IMR-90 (cell line): Measurements from ENCODE around the gene PCDHGA2. TPM values are rescaled to one million over a fixed set of nuclear protein-coding genes. Genes with fewer than 3 reads are reported as not detected.

ENCODE experiments used
- ATAC-seq: fragments of 200-7000 bp; cut with Tn5 transposase; 2 replicates; pipeline ENCODE4 v1.9.1; 2020; ENCODE audit warnings: low read depth, mild to moderate bottlenecking, moderate library complexity
- BruUV-seq: library from RNA; stranded (reverse); fragments of 400-500 nt; replicated peaks from 2 replicates; lab custom pipeline; 2021; lab: Mats Ljungman, UMichigan
- CTCF ChIA-PET: fragments of 300-600 bp; formaldehyde crosslinking; extraction: SDS; loops from one replicate; lab custom pipeline; 2021; ENCODE audit warnings: antibody characterized with exemption; lab: Yijun Ruan, JAX
- POLR2A ChIA-PET: fragments of 300-600 bp; sonication (Branson Sonifier 250); formaldehyde crosslinking; loops from one replicate; lab custom pipeline; 2022; ENCODE audit warnings: antibody characterized with exemption; ENCODE audit not compliant: unreplicated experiment; lab: Charles Lee
- DNase-seq: peaks from one replicate; pipeline ENCODE4 v3.0.0; 2013
- H2AFZ ChIP-seq: replicated peaks from 2 replicates; pipeline ENCODE3; 2013; ENCODE audit warnings: low read length, mild to moderate bottlenecking; ENCODE audit not compliant: poor library complexity
- H2AK5ac ChIP-seq: 2 replicates; pipeline ENCODE4 v1.6.1; 2013; ENCODE audit warnings: low read depth, low read length, inconsistent platforms
- H2AK9ac ChIP-seq: replicated peaks from 2 replicates; pipeline ENCODE3; 2013; ENCODE audit warnings: mild to moderate bottlenecking, low read depth, low read length, moderate library complexity; ENCODE audit not compliant: poor library complexity
- H2BK120ac ChIP-seq: 2 replicates; pipeline ENCODE4 v1.6.1; 2013; ENCODE audit warnings: low read depth, low read length, inconsistent platforms
- H2BK15ac ChIP-seq: 3 replicates; pipeline ENCODE4 v1.6.1; 2013; ENCODE audit warnings: low read depth, low read length, inconsistent platforms
- H2BK20ac ChIP-seq: 2 replicates; pipeline ENCODE4 v1.6.1; 2013; ENCODE audit warnings: low read depth, mild to moderate bottlenecking, inconsistent platforms, low read length, moderate library complexity
- H2BK5ac ChIP-seq: 2 replicates; pipeline ENCODE4 v1.6.1; 2013; ENCODE audit warnings: mild to moderate bottlenecking, low read depth, low read length, inconsistent platforms; ENCODE audit not compliant: poor library complexity, severe bottlenecking
- H3K14ac ChIP-seq: replicated peaks from 2 replicates; pipeline ENCODE4 v1.6.1; 2013; ENCODE audit warnings: low read depth, low read length, inconsistent platforms
- H3K18ac ChIP-seq: 2 replicates; pipeline ENCODE4 v1.6.1; 2013; ENCODE audit warnings: low read depth, low read length, control low read depth
- H3K23ac ChIP-seq: 2 replicates; pipeline ENCODE4 v1.6.1; 2013; ENCODE audit warnings: low read depth, low read length, inconsistent platforms
- H3K27ac ChIP-seq: 2 replicates; pipeline ENCODE4 v1.5.1; 2013; ENCODE audit warnings: mild to moderate bottlenecking, control low read depth, low read length; ENCODE audit not compliant: insufficient read depth
- H3K27me3 ChIP-seq: 2 replicates; pipeline ENCODE4 v1.6.1; 2013; ENCODE audit warnings: low read length; ENCODE audit not compliant: control insufficient read depth, insufficient read depth
- H3K36me3 ChIP-seq: 2 replicates; pipeline ENCODE4 v1.6.1; 2013; ENCODE audit warnings: low read length, mixed read lengths; ENCODE audit not compliant: control insufficient read depth, insufficient read depth
- H3K4ac ChIP-seq: 2 replicates; pipeline ENCODE4 v1.6.1; 2013; ENCODE audit warnings: low read depth, low read length, inconsistent platforms
- H3K4me1 ChIP-seq: 2 replicates; pipeline ENCODE4 v1.6.1; 2013; ENCODE audit warnings: low read length, mixed read lengths; ENCODE audit not compliant: control insufficient read depth, insufficient read depth
- H3K4me2 ChIP-seq: 2 replicates; pipeline ENCODE4 v1.6.1; 2013; ENCODE audit warnings: low read depth, mild to moderate bottlenecking, control low read depth, low read length, moderate library complexity
- H3K4me3 ChIP-seq: 2 replicates; pipeline ENCODE4 v1.5.1; 2013; ENCODE audit warnings: low read depth, mild to moderate bottlenecking, control low read depth, low read length, moderate library complexity; ENCODE audit not compliant: insufficient read depth
- H3K56ac ChIP-seq: 2 replicates; pipeline ENCODE4 v1.6.1; 2013; ENCODE audit warnings: low read length, inconsistent platforms; ENCODE audit not compliant: insufficient read depth; ENCODE audit errors: extremely low read depth
- H3K79me1 ChIP-seq, 2 experiments: 2 replicates each; pipeline ENCODE4 v1.6.1; 2013; ENCODE audit warnings: low read length in 2 of 2, inconsistent platforms in 1 of 2, low read depth in 1 of 2
- H3K9ac ChIP-seq: 2 replicates; pipeline ENCODE4 v1.6.1; 2013; ENCODE audit warnings: low read depth, low read length, control low read depth
- H3K9me1 ChIP-seq: 2 replicates; pipeline ENCODE4 v1.6.1; 2013; ENCODE audit warnings: low read length, inconsistent platforms; ENCODE audit not compliant: insufficient read depth
- H3K9me3 ChIP-seq: 2 replicates; pipeline ENCODE4 v1.6.1; 2013; ENCODE audit warnings: low read length; ENCODE audit not compliant: control insufficient read depth, insufficient read depth
- H4K20me1 ChIP-seq: 2 replicates; pipeline ENCODE4 v1.6.1; 2013; ENCODE audit warnings: low read length, inconsistent platforms; ENCODE audit not compliant: insufficient read depth
- H4K5ac ChIP-seq: 2 replicates; pipeline ENCODE4 v1.6.1; 2013; ENCODE audit warnings: mild to moderate bottlenecking, low read depth, low read length, control low read depth
- H4K8ac ChIP-seq, 2 experiments: 2 replicates each; pipeline ENCODE4 v1.6.1; 2013; ENCODE audit warnings: low read depth in 2 of 2, low read length in 2 of 2, control low read depth in 1 of 2, inconsistent platforms in 1 of 2
- H4K91ac ChIP-seq: 2 replicates; pipeline ENCODE4 v1.6.1; 2013; ENCODE audit warnings: low read depth, low read length, inconsistent platforms; ENCODE audit not compliant: insufficient read depth
- CHD1 ChIP-seq: IDR thresholded peaks from 2 replicates; pipeline ENCODE4 v1.6.1; 2012; ENCODE audit warnings: low read depth, low read length, improper control_type of control experiment
- ELK1 ChIP-seq: fragments of 150-350 bp; IDR thresholded peaks from 2 replicates; pipeline ENCODE4 v1.6.1; 2016; ENCODE audit warnings: low read depth, mild to moderate bottlenecking, low read length, moderate library complexity, borderline replicate concordance
- NFE2L2 ChIP-seq: fragments of 150-350 bp; IDR thresholded peaks from 2 replicates; pipeline ENCODE4 v1.6.1; 2016; ENCODE audit warnings: low read depth, mild to moderate bottlenecking, low read length
- RAD21 ChIP-seq: IDR thresholded peaks from 2 replicates; pipeline ENCODE4 v1.6.1; 2012; ENCODE audit warnings: low read length, improper control_type of control experiment
- RFX5 ChIP-seq: IDR thresholded peaks from 2 replicates; pipeline ENCODE4 v1.8.0; 2012; ENCODE audit warnings: low read depth, mild to moderate bottlenecking, low read length, moderate library complexity
- WGBS, 2 experiments: methylation state at CpG; one replicate each; pipeline versions ENCODE4 v1.1.5 to v1.1.7; 2013; ENCODE audit warnings: missing lambda C conversion rate in 2 of 2; ENCODE audit not compliant: insufficient read length in 1 of 2; ENCODE audit errors: extremely low coverage in 2 of 2; 5-methylcytosine and 5-hydroxymethylcytosine counted together
- dilution Hi-C: fragments of 300-500 bp; cut with HindIII; formaldehyde crosslinking; loops from one replicate; pipeline ENCODE4 v1.14.3; 2018; ENCODE audit warnings: low sequenced_read_pairs; ENCODE audit not compliant: unreplicated experiment
- in situ Hi-C: fragments of 300-500 bp; cut with MboI; formaldehyde crosslinking; loops from 3 replicates; pipeline ENCODE4 v1.14.3; 2019; ENCODE audit warnings: low sequenced_read_pairs, inconsistent platforms, mixed read lengths
- intact Hi-C: fragments of 100-400 bp; cut with micrococcal nuclease; formaldehyde crosslinking; loops from 2 replicates; pipeline ENCODE4 v1.10.0; 2022
- polyA plus RNA-seq, 3 experiments: library from polyadenylated mRNA; depleted of rRNA; stranded (reverse); fragments of >200 nt; gene quantifications; 2 replicates each; pipeline ENCODE4 v1.2.3, GENCODE V29; 2012; ENCODE audit warnings: low replicate concordance in 1 of 3
- total RNA-seq: library from RNA; depleted of rRNA; stranded (reverse); fragments of >200 nt; gene quantifications from 2 replicates; pipeline ENCODE4 v1.2.3, GENCODE V29; 2012
- TF ChIP-seq, protein P1 (sequence below): conservative IDR thresholded peaks from 2 replicates; pipeline ENCODE4 v1.5.1; 2012; ENCODE audit warnings: mild to moderate bottlenecking, low read depth, low read length, improper control_type of control experiment

The PCDHGA2 gene
- total and polyA plus RNA-seq, 2 of the 4 experiments (the other 2 are of a cell fraction), result 3.4 to 3.6 TPM

- in situ Hi-C loops, result no loop called here
- peak; percentile 71 for DNase-seq
Measured at GRCh38 chr5:141343242-141343952, 4.8 kb downstream of the PCDHGA2 start, which contains the start of gene PCDHGA3. Gene PCDHGA3 (plus strand): TSS chr5:141343829. CDS start chr5:141344034, 205 bp downstream.

More at GRCh38 chr5:141343242-141343952, 4.8 kb downstream of the PCDHGA2 start, which contains the start of gene PCDHGA3:
- Histone ChIP-seq H4K20me1 (no peaks in the 10 kb centered on the region), H2BK15ac (no peak within 1 kb of the TSS), H3K9ac (peak within 1 kb of the TSS; percentile 21), H3K4me2 (peak within 1 kb of the TSS; percentile 58; the same call in 1 of the 2 replicates), H2BK120ac (no peak within 1 kb of the TSS), H2BK5ac (no peak within 1 kb of the TSS), H3K56ac (no peak within 1 kb of the TSS), H2AK5ac (no peak within 1 kb of the TSS), H3K27me3 (no peaks in the 10 kb centered on the region; the same call in 1 of the 2 replicates), H3K9me3 (peaks cover 47% of the 10 kb centered on the region), H3K14ac (0 out of 2 replicates have a peak within 1 kb of the TSS, but pooled peaks have one; percentile 3), H3K18ac (peak within 1 kb of the TSS; percentile 51; the same call in 1 of the 2 replicates), H3K79me1 (no peaks in the 10 kb centered on the region), H3K36me3 (peaks cover 4% of the 10 kb centered on the region; the same call in 1 of the 2 replicates), H3K4me1 (no peaks in the 10 kb centered on the region), H3K9me1 (no peaks in the 10 kb centered on the region), H3K23ac (no peak within 1 kb of the TSS; the same call in 1 of the 2 replicates), H3K4ac (no peak within 1 kb of the TSS), H2BK20ac (no peak within 1 kb of the TSS), H2AFZ (peak within 1 kb of the TSS; percentile 87), H4K8ac (peak within 1 kb of the TSS in 1 of 2 experiments; percentile 53; a peak in 1 of 4 replicates), H4K91ac (no peak within 1 kb of the TSS), H3K4me3 (peak within 1 kb of the TSS; percentile 48), H2AK9ac (no peak within 1 kb of the TSS), H3K27ac (peak within 1 kb of the TSS; percentile 44), H4K5ac (peak within 1 kb of the TSS; percentile 12; the same call in 1 of the 2 replicates)
- no TSS peak for BruUV-seq
- ATAC-seq, result peak; percentile 71
- TF ChIP-seq RAD21 (peak; percentile 49), RFX5 (no peak), ELK1 (no peak), CHD1 (no peak), NFE2L2 (no peak)
- TF ChIP-seq, protein P1, sequence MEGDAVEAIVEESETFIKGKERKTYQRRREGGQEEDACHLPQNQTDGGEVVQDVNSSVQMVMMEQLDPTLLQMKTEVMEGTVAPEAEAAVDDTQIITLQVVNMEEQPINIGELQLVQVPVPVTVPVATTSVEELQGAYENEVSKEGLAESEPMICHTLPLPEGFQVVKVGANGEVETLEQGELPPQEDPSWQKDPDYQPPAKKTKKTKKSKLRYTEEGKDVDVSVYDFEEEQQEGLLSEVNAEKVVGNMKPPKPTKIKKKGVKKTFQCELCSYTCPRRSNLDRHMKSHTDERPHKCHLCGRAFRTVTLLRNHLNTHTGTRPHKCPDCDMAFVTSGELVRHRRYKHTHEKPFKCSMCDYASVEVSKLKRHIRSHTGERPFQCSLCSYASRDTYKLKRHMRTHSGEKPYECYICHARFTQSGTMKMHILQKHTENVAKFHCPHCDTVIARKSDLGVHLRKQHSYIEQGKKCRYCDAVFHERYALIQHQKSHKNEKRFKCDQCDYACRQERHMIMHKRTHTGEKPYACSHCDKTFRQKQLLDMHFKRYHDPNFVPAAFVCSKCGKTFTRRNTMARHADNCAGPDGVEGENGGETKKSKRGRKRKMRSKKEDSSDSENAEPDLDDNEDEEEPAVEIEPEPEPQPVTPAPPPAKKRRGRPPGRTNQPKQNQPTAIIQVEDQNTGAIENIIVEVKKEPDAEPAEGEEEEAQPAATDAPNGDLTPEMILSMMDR, result peak; percentile 57
- dilution Hi-C loops (no loop called here), intact Hi-C loops (no loop called here)
- POLR2A ChIA-PET, result interaction anchor here (0.6 kb wide), 1 partner anchor 653 kb away, joined by 4 read pairs; no protein-coding TSS in a partner anchor
- no CpG with 5 or more reads among the region's 9 CpGs for WGBS, 2 experiments
- CTCF ChIA-PET, result interaction anchor here (1.0 kb wide), 1 partner anchor 224 kb away, joined by 4 read pairs; no protein-coding TSS in a partner anchor
